H1 (cell line): ENCODE data around the gene LITAFD. TPM values are rescaled to one million over a fixed set of nuclear protein-coding genes. Genes with fewer than 3 reads are reported as not detected.

Source experiments
- RAD21 ChIP-seq, 2 experiments: IDR thresholded peaks in 1 of 2; conservative IDR thresholded peaks in 1 of 2; 2 replicates each; pipeline ENCODE4 v1.6.1; 2011; ENCODE audit warnings: low read depth in 2 of 2, low read length in 2 of 2, improper control_type of control experiment in 1 of 2, inconsistent platforms in 1 of 2, mild to moderate bottlenecking in 1 of 2, moderate library complexity in 1 of 2
- polyA plus RNA-seq, 7 experiments: library from polyadenylated mRNA; depleted of rRNA in 3 of 7; stranded (reverse) in 5 of 7; unstranded in 2 of 7; fragments of >200 nt in 5 of 7; fragments of 200-250 nt in 2 of 7; gene quantifications; 1 replicate in 5 of 7; 2 replicates in 1 of 7; 4 replicates in 1 of 7; pipeline versions ENCODE4 v1.2.1 to v1.2.3, GENCODE V29; 2011 to 2013; ENCODE audit warnings: missing spikeins in 2 of 7, mixed read lengths in 2 of 7
- total RNA-seq: library from RNA; stranded (reverse); fragmentation: NEBNext Ultra II Directional; extraction: Animal tissue kit (Norgen Biotek cat#: 25700); gene quantifications from 2 replicates; pipeline ENCODE4 v1.2.1, GENCODE V29; 2021
- TF ChIP-seq, protein P1 (sequence below): fragments of 300-600 bp; sonication (generic); IDR thresholded peaks from 2 replicates; pipeline ENCODE4 v1.7.1; 2012; ENCODE audit warnings: low read length, moderate library complexity, mild to moderate bottlenecking, inconsistent platforms; ENCODE audit not compliant: insufficient replicate concordance

The LITAFD gene
- total and polyA plus RNA-seq, 2 of the 8 experiments (the other 6 are each of a cell fraction or from before 2014, with no cell fraction given) = not detected

DNA sequence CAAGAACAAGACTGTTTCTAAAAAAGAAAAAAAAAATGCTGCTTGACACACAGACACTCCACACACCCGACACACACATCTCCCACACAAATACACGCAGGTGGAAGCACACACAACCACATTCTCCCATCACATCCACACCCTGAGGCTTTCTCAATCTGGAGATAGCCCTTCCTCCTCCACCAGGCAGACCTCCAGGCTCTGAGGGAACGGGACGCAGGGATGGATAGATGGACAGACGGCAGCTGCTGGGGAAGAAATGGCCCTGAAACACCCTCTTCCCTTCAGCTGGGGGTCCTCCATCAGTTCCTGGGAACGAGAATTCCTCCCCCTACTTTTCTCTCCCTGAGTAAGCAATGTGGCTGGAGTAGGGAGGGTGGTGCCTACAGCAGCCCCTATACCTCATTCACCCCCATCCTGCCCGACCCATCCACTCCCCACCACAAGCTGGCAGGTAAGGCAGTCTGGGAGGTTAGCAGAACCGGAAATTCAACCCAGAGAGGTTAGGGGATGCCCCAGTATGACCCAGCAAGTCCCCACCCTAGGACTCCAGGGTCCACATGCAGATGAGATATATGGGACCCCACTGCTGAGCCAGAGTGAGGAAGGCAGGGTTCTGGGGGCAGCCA lies 4.1 kb upstream of the LITAFD start (continued):
- TF ChIP-seq, protein P1, sequence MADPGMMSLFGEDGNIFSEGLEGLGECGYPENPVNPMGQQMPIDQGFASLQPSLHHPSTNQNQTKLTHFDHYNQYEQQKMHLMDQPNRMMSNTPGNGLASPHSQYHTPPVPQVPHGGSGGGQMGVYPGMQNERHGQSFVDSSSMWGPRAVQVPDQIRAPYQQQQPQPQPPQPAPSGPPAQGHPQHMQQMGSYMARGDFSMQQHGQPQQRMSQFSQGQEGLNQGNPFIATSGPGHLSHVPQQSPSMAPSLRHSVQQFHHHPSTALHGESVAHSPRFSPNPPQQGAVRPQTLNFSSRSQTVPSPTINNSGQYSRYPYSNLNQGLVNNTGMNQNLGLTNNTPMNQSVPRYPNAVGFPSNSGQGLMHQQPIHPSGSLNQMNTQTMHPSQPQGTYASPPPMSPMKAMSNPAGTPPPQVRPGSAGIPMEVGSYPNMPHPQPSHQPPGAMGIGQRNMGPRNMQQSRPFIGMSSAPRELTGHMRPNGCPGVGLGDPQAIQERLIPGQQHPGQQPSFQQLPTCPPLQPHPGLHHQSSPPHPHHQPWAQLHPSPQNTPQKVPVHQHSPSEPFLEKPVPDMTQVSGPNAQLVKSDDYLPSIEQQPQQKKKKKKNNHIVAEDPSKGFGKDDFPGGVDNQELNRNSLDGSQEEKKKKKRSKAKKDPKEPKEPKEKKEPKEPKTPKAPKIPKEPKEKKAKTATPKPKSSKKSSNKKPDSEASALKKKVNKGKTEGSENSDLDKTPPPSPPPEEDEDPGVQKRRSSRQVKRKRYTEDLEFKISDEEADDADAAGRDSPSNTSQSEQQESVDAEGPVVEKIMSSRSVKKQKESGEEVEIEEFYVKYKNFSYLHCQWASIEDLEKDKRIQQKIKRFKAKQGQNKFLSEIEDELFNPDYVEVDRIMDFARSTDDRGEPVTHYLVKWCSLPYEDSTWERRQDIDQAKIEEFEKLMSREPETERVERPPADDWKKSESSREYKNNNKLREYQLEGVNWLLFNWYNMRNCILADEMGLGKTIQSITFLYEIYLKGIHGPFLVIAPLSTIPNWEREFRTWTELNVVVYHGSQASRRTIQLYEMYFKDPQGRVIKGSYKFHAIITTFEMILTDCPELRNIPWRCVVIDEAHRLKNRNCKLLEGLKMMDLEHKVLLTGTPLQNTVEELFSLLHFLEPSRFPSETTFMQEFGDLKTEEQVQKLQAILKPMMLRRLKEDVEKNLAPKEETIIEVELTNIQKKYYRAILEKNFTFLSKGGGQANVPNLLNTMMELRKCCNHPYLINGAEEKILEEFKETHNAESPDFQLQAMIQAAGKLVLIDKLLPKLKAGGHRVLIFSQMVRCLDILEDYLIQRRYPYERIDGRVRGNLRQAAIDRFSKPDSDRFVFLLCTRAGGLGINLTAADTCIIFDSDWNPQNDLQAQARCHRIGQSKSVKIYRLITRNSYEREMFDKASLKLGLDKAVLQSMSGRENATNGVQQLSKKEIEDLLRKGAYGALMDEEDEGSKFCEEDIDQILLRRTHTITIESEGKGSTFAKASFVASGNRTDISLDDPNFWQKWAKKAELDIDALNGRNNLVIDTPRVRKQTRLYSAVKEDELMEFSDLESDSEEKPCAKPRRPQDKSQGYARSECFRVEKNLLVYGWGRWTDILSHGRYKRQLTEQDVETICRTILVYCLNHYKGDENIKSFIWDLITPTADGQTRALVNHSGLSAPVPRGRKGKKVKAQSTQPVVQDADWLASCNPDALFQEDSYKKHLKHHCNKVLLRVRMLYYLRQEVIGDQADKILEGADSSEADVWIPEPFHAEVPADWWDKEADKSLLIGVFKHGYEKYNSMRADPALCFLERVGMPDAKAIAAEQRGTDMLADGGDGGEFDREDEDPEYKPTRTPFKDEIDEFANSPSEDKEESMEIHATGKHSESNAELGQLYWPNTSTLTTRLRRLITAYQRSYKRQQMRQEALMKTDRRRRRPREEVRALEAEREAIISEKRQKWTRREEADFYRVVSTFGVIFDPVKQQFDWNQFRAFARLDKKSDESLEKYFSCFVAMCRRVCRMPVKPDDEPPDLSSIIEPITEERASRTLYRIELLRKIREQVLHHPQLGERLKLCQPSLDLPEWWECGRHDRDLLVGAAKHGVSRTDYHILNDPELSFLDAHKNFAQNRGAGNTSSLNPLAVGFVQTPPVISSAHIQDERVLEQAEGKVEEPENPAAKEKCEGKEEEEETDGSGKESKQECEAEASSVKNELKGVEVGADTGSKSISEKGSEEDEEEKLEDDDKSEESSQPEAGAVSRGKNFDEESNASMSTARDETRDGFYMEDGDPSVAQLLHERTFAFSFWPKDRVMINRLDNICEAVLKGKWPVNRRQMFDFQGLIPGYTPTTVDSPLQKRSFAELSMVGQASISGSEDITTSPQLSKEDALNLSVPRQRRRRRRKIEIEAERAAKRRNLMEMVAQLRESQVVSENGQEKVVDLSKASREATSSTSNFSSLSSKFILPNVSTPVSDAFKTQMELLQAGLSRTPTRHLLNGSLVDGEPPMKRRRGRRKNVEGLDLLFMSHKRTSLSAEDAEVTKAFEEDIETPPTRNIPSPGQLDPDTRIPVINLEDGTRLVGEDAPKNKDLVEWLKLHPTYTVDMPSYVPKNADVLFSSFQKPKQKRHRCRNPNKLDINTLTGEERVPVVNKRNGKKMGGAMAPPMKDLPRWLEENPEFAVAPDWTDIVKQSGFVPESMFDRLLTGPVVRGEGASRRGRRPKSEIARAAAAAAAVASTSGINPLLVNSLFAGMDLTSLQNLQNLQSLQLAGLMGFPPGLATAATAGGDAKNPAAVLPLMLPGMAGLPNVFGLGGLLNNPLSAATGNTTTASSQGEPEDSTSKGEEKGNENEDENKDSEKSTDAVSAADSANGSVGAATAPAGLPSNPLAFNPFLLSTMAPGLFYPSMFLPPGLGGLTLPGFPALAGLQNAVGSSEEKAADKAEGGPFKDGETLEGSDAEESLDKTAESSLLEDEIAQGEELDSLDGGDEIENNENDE = no peak
- TF ChIP-seq RAD21 (IDR thresholded peaks at IDR 0.05 in 1 of 2, conservative IDR thresholded peaks at IDR 0.05 in 1 of 2; ENCODE audit: low read depth in 2 of 2, low read length in 2 of 2) = no peak
